KBM-7 (cell line): Measurements from ENCODE around the gene COPS8.

ENCODE experiments used
- DNase-seq: peaks from one replicate; pipeline ENCODE4 v3.0.0-alpha.2; 2015
- in situ Hi-C: fragments of 300-500 bp; cut with MboI; formaldehyde crosslinking; loops from 2 replicates; pipeline ENCODE4 v1.14.3; 2020; ENCODE audit warnings: low sequenced_read_pairs, low pct_unique_long_range_greater_than_20kb, mixed read lengths

Gene COPS8

GRCh38 chr2:237125967-237126366, 40.3 kb downstream of the COPS8 start:
- in situ Hi-C loops: no loop called here

GRCh38 chr2:237126519-237127174, 41.0 kb downstream of the COPS8 start:
- in situ Hi-C loops: no loop called here
- no peak for DNase-seq

More at GRCh38 chr2:237125967-237126366, 40.3 kb downstream of the COPS8 start:
- DNase-seq: no peak

GRCh38 chr2:237128026-237128703, 42.5 kb downstream of the COPS8 start:
- no peak for DNase-seq
- in situ Hi-C loops: no loop called here

GRCh38 chr2:237128845-237129592, 43.3 kb downstream of the COPS8 start:
- in situ Hi-C loops: no loop called here
- no peak for DNase-seq

- in situ Hi-C loops: no loop called here
Observed at GRCh38 chr2:237129625-237130263, 44.1 kb downstream of the COPS8 start.

GRCh38 chr2:237130562-237131421, 45.1 kb downstream of the COPS8 start:
- DNase-seq: no peak
- in situ Hi-C loops: no loop called here

More at GRCh38 chr2:237129625-237130263, 44.1 kb downstream of the COPS8 start:
- no peak for DNase-seq

GRCh38 chr2:237131749-237132533, 46.3 kb downstream of the COPS8 start:
- in situ Hi-C loops: no loop called here
- DNase-seq: no peak

GRCh38 chr2:237132799-237133198, 47.1 kb downstream of the COPS8 start:
- in situ Hi-C loops: no loop called here
- DNase-seq: peak; percentile 39

GRCh38 chr2:237134321-237135230, 48.9 kb downstream of the COPS8 start:
- DNase-seq: no peak
- in situ Hi-C loops: no loop called here

GRCh38 chr2:237136824-237137223, 51.1 kb downstream of the COPS8 start:
- in situ Hi-C loops: no loop called here

GRCh38 chr2:237137626-237138323, 52.1 kb downstream of the COPS8 start:
- in situ Hi-C loops: no loop called here
- DNase-seq: no peak

More at GRCh38 chr2:237136824-237137223, 51.1 kb downstream of the COPS8 start:
- DNase-seq: no peak

GRCh38 chr2:237139123-237139675, 53.5 kb downstream of the COPS8 start:
- DNase-seq: no peak
- in situ Hi-C loops: no loop called here

- no peak for DNase-seq
- in situ Hi-C loops: no loop called here
Observed at GRCh38 chr2:237140689-237141285, 55.1 kb downstream of the COPS8 start.

GRCh38 chr2:237141571-237142051, 55.9 kb downstream of the COPS8 start:
- in situ Hi-C loops: no loop called here
- DNase-seq: no peak

GRCh38 chr2:237143118-237143517, 57.4 kb downstream of the COPS8 start:
- no peak for DNase-seq
- in situ Hi-C loops: no loop called here
